GM19468 (cell line): ENCODE measurements around the gene SPHK2.
"Not testable (repeated sequence)": the region's sequence is repeated elsewhere in the genome, so short reads cannot be mapped to it uniquely, and the experiment has no call there.

Experiments used
- ATAC-seq: cut with Tn5 transposase; IDR thresholded peaks from one replicate; pipeline ENCODE4 v1.9.1; 2021; ENCODE audit warnings: mild to moderate bottlenecking, moderate library complexity, moderate number of reproducible peaks; ENCODE audit not compliant: unreplicated experiment; ENCODE audit errors: extremely low read depth

The SPHK2 gene

GRCh38 chr19:48673436-48674100 lies 54.3 kb downstream of the SPHK2 start:
- ATAC-seq = no peak

- ATAC-seq = no peak
These were observed 55.0 kb downstream of the SPHK2 start for GRCh38 chr19:48674216-48674809.

GRCh38 chr19:48674921-48675824 lies 55.9 kb downstream of the SPHK2 start:
- no peak for ATAC-seq

GRCh38 chr19:48676487-48676886 lies 57.2 kb downstream of the SPHK2 start:
- ATAC-seq = no peak

GRCh38 chr19:48676887-48677286 lies 57.6 kb downstream of the SPHK2 start:
- no peak for ATAC-seq

GRCh38 chr19:48678201-48678600 lies 58.9 kb downstream of the SPHK2 start:
- no peak for ATAC-seq

GRCh38 chr19:48680006-48680405 lies 60.7 kb downstream of the SPHK2 start:
- not testable (repeated sequence) for ATAC-seq
